Liver (tissue), 9 donors: ENCODE results near the gene TMCC2. TPM values are rescaled to one million over a fixed set of nuclear protein-coding genes. Genes with fewer than 3 reads are reported as not detected.

Source experiments
- DNase-seq: peaks from one replicate; pipeline ENCODE4 v3.0.0-alpha.2; 2017; ENCODE audit warnings: low spot score
- H3K27ac ChIP-seq, 2 donors: one replicate each; pipeline ENCODE4 v1.7.0; 2013; ENCODE audit warnings: inconsistent platforms in 2 of 2, low read length in 2 of 2, control low read depth in 1 of 2, low read depth in 1 of 2, mild to moderate bottlenecking in 1 of 2
- H3K27me3 ChIP-seq, 4 donors: one replicate each; pipeline versions ENCODE4 v1.6.1 to v1.7.0; 2013; ENCODE audit warnings: low read length in 3 of 4, inconsistent platforms in 1 of 4, mild to moderate bottlenecking in 1 of 4, moderate library complexity in 1 of 4; ENCODE audit not compliant: control insufficient read depth in 4 of 4, insufficient read depth in 4 of 4
- H3K36me3 ChIP-seq, 4 donors: one replicate each; pipeline versions ENCODE4 v1.6.1 to v1.7.0; 2013; ENCODE audit warnings: low read length in 3 of 4, mild to moderate bottlenecking in 3 of 4, low read depth in 1 of 4, moderate library complexity in 1 of 4; ENCODE audit not compliant: control insufficient read depth in 4 of 4, insufficient read depth in 3 of 4
- H3K4me1 ChIP-seq, 4 donors: one replicate each; pipeline versions ENCODE4 v1.6.1 to v1.7.0; 2013; ENCODE audit warnings: low read length in 3 of 4, mild to moderate bottlenecking in 3 of 4, moderate library complexity in 1 of 4; ENCODE audit not compliant: control insufficient read depth in 4 of 4, insufficient read depth in 4 of 4
- H3K4me3 ChIP-seq, 3 donors: one replicate each; pipeline versions ENCODE4 v1.6.1 to v1.7.0; 2013; ENCODE audit warnings: low read length in 3 of 3, control low read depth in 1 of 3, low read depth in 1 of 3, mild to moderate bottlenecking in 1 of 3
- H3K9ac ChIP-seq, 2 donors: one replicate each; pipeline ENCODE4 v1.7.0; 2013; ENCODE audit warnings: low read length in 2 of 2, mild to moderate bottlenecking in 2 of 2, moderate library complexity in 2 of 2, control low read depth in 1 of 2, low read depth in 1 of 2
- H3K9me3 ChIP-seq, 4 donors: one replicate each; pipeline versions ENCODE4 v1.6.1 to v1.7.0; 2013; ENCODE audit warnings: low read length in 3 of 4; ENCODE audit not compliant: control insufficient read depth in 4 of 4
- EGR1 ChIP-seq, 2 donors: IDR thresholded peaks; 2 replicates each; pipeline ENCODE4 v1.6.1; 2016 to 2018; ENCODE audit warnings: antibody characterized with exemption in 2 of 2, low read depth in 2 of 2
- FOXA1 ChIP-seq: IDR thresholded peaks from 2 replicates; pipeline ENCODE4 v1.6.1; 2016; ENCODE audit warnings: antibody characterized with exemption
- FOXA2 ChIP-seq: IDR thresholded peaks from 2 replicates; pipeline ENCODE4 v1.6.1; 2016; ENCODE audit warnings: antibody characterized with exemption
- GABPA ChIP-seq, 2 donors: IDR thresholded peaks in 1 of 2; conservative IDR thresholded peaks in 1 of 2; 2 replicates each; pipeline ENCODE4 v1.6.1; 2016; ENCODE audit warnings: antibody characterized with exemption in 2 of 2, mild to moderate bottlenecking in 1 of 2, moderate library complexity in 1 of 2
- HNF4G ChIP-seq: IDR thresholded peaks from 2 replicates; pipeline ENCODE4 v1.6.1; 2016; ENCODE audit warnings: antibody characterized with exemption
- JUND ChIP-seq, 2 donors: IDR thresholded peaks; 2 replicates each; pipeline ENCODE4 v1.6.1; 2016; ENCODE audit warnings: antibody characterized with exemption in 2 of 2
- NR2F2 ChIP-seq: IDR thresholded peaks from 2 replicates; pipeline ENCODE4 v1.6.1; 2016; ENCODE audit warnings: antibody characterized with exemption
- RXRA ChIP-seq, 2 donors: IDR thresholded peaks; 2 replicates each; pipeline ENCODE4 v1.6.1; 2017 to 2018; ENCODE audit warnings: antibody characterized with exemption in 2 of 2, mild to moderate bottlenecking in 1 of 2
- TAF1 ChIP-seq: conservative IDR thresholded peaks from 2 replicates; pipeline ENCODE4 v1.6.1; 2016; ENCODE audit warnings: antibody characterized with exemption, mild to moderate bottlenecking
- WGBS: extraction: QIAGEN DNeasy Blood & Tissue Kit; methylation state at CpG from one replicate; pipeline ENCODE4 v1.1.7; 2013; 5-methylcytosine and 5-hydroxymethylcytosine counted together
- polyA plus RNA-seq, 2 donors: library from polyadenylated mRNA; stranded (reverse) in 1 of 2; unstranded in 1 of 2; fragments of 200-250 nt in 1 of 2; fragments of >200 nt in 1 of 2; fragmentation: Nextera tagmentation in 1 of 2; extraction: Ambion mirVana in 1 of 2; gene quantifications; one replicate each; pipeline versions ENCODE4 v1.2.1 to v1.2.3, GENCODE V29; 2013 to 2015
- total RNA-seq, 2 donors: library from RNA; depleted of rRNA; stranded (reverse); fragments of >200 nt; gene quantifications; one replicate each; pipeline ENCODE4 v1.2.3, GENCODE V29; 2014
- TF ChIP-seq, protein P1 (sequence below): fragments of 150-350 bp; IDR thresholded peaks from 2 replicates; pipeline ENCODE4 v1.5.1; 2017; ENCODE audit warnings: improper control_type of control experiment, low read depth, low read length; ENCODE audit not compliant: missing input control
- TF ChIP-seq, protein P2 (sequence below): IDR thresholded peaks from 2 replicates; pipeline ENCODE4 v1.6.1; 2016; ENCODE audit warnings: antibody characterized with exemption
- TF ChIP-seq, protein P3 (sequence below): IDR thresholded peaks from 2 replicates; pipeline ENCODE4 v1.6.1; 2016; ENCODE audit warnings: antibody characterized with exemption
- TF ChIP-seq, protein P4 (sequence below): IDR thresholded peaks from 2 replicates; pipeline ENCODE4 v1.6.1; 2016; ENCODE audit warnings: antibody characterized with exemption, mild to moderate bottlenecking
- TF ChIP-seq, protein P5 (sequence below): IDR thresholded peaks from 2 replicates; pipeline ENCODE4 v1.6.1; 2016; ENCODE audit warnings: antibody characterized with exemption
- donor health status: healthy.
- donor health status: healthy.
- donor health status: healthy.
- donor health status: healthy.
- donor health status: healthy.

Gene TMCC2
- total and polyA plus RNA-seq, 4 donors = 0.06 to 452 (median 0.21) TPM

DNA sequence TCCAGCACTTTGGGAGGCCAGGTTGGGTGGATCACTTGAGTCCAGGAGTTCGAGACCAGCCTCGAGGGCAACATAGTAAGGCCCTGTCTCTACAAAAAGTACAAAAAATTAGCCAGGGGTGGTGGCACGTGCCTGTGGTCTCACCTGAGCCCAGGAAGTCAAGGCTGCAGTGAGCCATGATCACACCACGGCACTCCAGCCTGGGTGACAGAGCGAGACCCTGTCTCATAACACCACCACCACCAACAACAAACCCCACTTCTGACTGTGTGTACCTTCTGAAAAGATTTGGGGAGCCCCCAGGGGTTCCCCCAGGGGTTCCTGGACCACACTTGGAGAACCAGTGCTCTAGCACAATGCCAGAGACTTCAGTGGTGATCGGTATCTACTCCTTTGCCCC lies 63.9 kb downstream of the TMCC2 start:
- no peaks in the 10 kb centered on the region for H3K36me3 ChIP-seq
- no peak for DNase-seq
- no peak for TF ChIP-seq GABPA (IDR thresholded peaks at IDR 0.05 in 1 of 2, conservative IDR thresholded peaks at IDR 0.05 in 1 of 2)
- no peak for TF ChIP-seq HNF4G
- TF ChIP-seq NR2F2 = no peak
- no peak for TF ChIP-seq RXRA (IDR thresholded peaks at IDR 0.05)
- no peak for TF ChIP-seq TAF1
- no peak for TF ChIP-seq JUND (IDR thresholded peaks at IDR 0.05)
- TF ChIP-seq, protein P1, sequence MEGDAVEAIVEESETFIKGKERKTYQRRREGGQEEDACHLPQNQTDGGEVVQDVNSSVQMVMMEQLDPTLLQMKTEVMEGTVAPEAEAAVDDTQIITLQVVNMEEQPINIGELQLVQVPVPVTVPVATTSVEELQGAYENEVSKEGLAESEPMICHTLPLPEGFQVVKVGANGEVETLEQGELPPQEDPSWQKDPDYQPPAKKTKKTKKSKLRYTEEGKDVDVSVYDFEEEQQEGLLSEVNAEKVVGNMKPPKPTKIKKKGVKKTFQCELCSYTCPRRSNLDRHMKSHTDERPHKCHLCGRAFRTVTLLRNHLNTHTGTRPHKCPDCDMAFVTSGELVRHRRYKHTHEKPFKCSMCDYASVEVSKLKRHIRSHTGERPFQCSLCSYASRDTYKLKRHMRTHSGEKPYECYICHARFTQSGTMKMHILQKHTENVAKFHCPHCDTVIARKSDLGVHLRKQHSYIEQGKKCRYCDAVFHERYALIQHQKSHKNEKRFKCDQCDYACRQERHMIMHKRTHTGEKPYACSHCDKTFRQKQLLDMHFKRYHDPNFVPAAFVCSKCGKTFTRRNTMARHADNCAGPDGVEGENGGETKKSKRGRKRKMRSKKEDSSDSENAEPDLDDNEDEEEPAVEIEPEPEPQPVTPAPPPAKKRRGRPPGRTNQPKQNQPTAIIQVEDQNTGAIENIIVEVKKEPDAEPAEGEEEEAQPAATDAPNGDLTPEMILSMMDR = no peak
- TF ChIP-seq, protein P2, sequence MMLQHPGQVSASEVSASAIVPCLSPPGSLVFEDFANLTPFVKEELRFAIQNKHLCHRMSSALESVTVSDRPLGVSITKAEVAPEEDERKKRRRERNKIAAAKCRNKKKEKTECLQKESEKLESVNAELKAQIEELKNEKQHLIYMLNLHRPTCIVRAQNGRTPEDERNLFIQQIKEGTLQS = no peak
- TF ChIP-seq FOXA1 = no peak
- no peak for TF ChIP-seq FOXA2
- TF ChIP-seq, protein P3, sequence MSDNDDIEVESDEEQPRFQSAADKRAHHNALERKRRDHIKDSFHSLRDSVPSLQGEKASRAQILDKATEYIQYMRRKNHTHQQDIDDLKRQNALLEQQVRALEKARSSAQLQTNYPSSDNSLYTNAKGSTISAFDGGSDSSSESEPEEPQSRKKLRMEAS = no peak
- TF ChIP-seq EGR1 (IDR thresholded peaks at IDR 0.05; ENCODE audit: low read depth in 2 of 2) = no peak
- TF ChIP-seq, protein P4, sequence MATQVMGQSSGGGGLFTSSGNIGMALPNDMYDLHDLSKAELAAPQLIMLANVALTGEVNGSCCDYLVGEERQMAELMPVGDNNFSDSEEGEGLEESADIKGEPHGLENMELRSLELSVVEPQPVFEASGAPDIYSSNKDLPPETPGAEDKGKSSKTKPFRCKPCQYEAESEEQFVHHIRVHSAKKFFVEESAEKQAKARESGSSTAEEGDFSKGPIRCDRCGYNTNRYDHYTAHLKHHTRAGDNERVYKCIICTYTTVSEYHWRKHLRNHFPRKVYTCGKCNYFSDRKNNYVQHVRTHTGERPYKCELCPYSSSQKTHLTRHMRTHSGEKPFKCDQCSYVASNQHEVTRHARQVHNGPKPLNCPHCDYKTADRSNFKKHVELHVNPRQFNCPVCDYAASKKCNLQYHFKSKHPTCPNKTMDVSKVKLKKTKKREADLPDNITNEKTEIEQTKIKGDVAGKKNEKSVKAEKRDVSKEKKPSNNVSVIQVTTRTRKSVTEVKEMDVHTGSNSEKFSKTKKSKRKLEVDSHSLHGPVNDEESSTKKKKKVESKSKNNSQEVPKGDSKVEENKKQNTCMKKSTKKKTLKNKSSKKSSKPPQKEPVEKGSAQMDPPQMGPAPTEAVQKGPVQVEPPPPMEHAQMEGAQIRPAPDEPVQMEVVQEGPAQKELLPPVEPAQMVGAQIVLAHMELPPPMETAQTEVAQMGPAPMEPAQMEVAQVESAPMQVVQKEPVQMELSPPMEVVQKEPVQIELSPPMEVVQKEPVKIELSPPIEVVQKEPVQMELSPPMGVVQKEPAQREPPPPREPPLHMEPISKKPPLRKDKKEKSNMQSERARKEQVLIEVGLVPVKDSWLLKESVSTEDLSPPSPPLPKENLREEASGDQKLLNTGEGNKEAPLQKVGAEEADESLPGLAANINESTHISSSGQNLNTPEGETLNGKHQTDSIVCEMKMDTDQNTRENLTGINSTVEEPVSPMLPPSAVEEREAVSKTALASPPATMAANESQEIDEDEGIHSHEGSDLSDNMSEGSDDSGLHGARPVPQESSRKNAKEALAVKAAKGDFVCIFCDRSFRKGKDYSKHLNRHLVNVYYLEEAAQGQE = no peak
- TF ChIP-seq, protein P5, sequence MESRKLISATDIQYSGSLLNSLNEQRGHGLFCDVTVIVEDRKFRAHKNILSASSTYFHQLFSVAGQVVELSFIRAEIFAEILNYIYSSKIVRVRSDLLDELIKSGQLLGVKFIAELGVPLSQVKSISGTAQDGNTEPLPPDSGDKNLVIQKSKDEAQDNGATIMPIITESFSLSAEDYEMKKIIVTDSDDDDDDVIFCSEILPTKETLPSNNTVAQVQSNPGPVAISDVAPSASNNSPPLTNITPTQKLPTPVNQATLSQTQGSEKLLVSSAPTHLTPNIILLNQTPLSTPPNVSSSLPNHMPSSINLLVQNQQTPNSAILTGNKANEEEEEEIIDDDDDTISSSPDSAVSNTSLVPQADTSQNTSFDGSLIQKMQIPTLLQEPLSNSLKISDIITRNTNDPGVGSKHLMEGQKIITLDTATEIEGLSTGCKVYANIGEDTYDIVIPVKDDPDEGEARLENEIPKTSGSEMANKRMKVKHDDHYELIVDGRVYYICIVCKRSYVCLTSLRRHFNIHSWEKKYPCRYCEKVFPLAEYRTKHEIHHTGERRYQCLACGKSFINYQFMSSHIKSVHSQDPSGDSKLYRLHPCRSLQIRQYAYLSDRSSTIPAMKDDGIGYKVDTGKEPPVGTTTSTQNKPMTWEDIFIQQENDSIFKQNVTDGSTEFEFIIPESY = no peak
- no peak overlapping the region for H3K4me3 ChIP-seq
- peaks cover 12 to 20% (median 15%) of the 10 kb centered on the region in 4 donors for H3K4me1 ChIP-seq
- H3K9me3 ChIP-seq = no peaks in the 10 kb centered on the region
- H3K27me3 ChIP-seq = no peaks in the 10 kb centered on the region
- no peak overlapping the region for H3K9ac ChIP-seq
- WGBS = 96% methylated on average over 6 of the region's 6 CpGs
- no peak overlapping the region for H3K27ac ChIP-seq

DNA sequence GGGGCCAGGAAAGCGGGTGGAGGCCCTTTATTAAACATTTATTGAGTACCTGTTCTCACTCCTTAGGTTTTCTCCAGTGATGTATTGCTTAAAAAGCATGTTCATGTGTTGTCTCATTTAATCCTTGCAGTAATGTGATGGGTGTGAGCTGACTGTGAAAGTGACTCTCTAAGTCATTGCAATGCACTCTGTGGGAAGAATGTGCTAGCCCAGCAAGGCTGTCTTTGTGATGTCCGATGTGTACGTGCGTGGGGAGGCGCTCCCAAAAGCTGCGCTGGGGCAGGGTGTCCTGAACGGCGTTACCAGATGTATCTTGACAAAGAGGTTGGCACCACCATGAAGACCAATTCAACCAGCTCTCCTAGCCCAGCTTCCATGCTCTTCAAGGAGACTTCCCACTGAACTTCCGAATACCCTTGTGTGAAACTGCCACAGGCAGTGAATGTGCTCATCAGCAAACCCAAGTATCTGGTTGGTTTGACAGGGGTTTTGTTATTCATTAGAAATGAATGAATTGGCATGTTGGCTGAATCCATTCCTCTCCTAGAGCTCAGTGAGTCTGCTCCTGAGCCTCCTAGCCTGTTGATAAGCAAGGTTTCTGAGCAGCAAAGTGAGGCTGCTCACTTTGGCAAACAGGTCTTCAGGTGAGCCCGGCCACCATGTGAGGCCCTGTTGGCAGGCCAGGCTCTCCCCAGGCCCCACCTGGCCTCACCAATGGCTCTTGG lies 65.8 kb downstream of the TMCC2 start:
- H3K4me1 ChIP-seq = peaks cover 12 to 17% (median 14%) of the 10 kb centered on the region in 4 donors
- H3K27ac ChIP-seq = peak overlapping the region; percentile 52 to 56
- TF ChIP-seq, protein P5 = no peak
- TF ChIP-seq, protein P4 = no peak
- no peak for TF ChIP-seq EGR1 (IDR thresholded peaks at IDR 0.05; ENCODE audit: low read depth in 2 of 2)

More for the DNA sequence above, 65.8 kb downstream of the TMCC2 start:
- Histone ChIP-seq H3K9me3 (no peaks in the 10 kb centered on the region), H3K36me3 (no peaks in the 10 kb centered on the region), H3K27me3 (no peaks in the 10 kb centered on the region), H3K4me3 (no peak overlapping the region), H3K9ac (no peak overlapping the region)
- WGBS = 93% methylated on average over 10 of the region's 10 CpGs
- DNase-seq = no peak
